ENCODE results near the gene PLK5.

Gene PLK5

DNA sequence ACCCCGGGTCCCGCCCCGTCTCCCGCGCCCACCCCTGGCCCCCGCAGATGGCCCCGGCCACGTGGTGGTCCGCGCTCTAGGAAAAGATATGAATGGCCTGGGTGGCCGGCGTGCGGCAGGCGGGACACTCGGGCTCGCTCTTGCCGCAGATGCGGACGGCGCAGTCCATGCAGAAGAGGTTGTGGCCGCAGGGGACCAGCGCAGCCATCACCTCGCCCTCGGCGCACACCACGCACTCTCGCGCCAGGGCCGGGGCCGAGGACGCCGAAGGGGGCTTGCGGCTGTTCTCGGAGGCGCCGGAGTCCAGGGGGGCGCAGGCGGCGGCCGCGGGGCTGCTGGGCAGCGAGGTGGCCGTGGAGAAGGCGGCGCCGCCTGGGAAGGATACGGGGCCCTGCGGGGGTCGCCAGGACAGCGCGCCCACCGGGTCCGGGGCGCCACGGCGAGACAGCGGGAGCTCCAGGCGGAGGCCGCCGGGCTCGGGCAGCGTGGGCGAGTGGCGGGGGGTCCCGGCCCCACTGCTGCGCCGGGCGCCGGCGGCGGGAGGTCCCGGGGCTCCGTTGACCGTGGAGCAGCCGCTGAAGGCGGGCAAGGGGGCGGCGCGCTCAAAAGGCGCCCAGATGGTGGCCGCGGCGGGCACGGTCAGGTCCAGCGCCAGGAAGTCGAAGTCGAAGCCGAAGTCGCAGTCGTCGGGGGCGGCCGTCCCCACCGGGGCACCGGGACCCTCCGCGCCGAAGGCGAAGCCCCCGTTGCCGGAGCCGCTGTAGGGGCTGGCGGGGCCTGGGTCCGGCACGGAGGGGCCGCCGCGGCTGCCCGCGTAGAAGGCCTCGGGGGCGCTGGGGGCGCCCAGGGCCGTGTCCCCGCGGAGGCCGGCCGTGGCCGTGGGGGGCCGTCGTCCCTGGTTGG lies 31.9 kb downstream of the PLK5 start:
- DNase-seq (ENCODE audit: low read depth in 2 of 2), result no peak

DNA sequence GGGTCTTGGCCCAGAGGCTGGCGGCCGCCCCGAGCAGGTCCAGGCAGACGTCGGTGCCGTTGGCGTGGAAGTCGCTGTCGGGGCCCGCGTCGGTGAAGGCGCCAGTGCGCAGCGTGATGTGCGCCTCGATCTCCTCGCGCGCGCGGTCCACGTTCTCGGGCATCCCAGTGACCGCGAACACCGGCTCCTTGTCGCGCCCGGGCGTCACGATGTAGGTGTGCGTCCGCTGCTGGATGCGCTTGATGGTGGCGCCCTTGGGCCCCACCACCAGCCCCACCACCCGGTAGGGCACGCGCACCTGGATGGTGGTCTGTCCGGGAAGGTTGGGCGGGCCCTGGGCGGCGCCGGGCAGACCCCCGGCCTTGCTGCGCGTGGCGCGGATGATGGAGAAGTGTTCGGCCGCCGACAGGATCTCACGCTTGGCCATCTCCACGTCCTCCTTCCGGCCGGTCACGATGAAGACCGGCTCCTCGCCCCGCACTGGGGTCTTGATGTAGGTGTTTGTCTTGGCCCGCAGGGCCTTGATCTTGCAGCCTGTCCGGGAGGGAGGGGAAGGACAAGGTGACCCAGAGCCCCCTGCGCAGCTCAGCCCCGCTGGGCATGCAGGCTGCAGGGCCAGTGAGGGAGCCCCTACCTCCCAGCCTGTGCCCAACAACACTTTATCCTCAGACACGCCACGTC lies 32.7 kb downstream of the PLK5 start:
- DNase-seq (ENCODE audit: low read depth in 2 of 2), result no peak

DNA sequence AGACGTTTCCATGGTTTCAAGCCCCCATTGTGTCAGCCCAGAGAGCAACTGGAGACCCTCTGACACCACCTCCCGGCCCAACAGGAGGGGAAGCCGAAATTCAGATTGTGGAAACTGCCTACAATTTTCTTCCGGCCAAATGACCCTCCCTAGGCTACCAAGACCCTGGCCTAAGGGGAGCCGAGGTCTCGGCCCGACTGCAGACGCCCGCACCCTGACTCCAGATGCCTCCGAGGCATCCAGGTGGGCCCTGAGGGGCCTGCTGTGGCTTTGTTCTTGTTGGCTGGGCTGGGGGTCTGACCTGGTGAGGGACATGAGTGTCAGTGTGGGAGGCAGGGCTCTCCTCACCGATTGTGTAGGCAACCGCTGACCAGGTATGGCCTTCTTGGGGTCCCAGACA lies 34.7 kb downstream of the PLK5 start:
- DNase-seq (ENCODE audit: low read depth in 2 of 2), result no peak

DNA sequence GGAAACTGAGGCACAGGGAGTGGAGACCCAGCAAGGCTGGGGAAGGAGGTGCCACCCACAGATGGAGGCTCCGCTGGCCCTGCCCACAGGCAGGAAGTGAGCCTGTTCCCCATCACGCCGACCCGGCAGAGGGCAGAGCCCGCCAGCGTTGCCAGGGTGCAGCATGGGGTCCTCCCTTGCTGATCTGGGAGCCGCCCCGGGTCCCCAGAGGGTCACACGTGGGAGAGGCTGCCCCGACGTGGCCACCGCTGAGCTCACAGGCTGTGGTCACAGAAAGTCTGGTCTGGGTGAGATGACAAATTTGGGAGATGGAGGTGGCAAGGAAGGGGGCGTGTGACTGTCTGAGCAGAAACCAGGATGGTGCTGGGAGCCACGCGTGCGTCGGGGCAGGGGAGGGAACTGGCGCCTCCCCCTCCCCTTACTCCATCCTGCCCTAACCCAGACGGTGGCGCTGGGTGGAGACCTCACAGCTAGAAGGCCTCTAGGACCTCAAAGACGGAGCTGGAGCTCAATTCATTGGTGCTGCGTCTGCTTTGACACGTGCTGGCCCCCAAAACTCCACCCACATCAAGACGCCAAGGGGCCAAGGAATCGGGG lies 36.5 kb downstream of the PLK5 start:
- DNase-seq (ENCODE audit: low read depth in 2 of 2), result no peak

DNA sequence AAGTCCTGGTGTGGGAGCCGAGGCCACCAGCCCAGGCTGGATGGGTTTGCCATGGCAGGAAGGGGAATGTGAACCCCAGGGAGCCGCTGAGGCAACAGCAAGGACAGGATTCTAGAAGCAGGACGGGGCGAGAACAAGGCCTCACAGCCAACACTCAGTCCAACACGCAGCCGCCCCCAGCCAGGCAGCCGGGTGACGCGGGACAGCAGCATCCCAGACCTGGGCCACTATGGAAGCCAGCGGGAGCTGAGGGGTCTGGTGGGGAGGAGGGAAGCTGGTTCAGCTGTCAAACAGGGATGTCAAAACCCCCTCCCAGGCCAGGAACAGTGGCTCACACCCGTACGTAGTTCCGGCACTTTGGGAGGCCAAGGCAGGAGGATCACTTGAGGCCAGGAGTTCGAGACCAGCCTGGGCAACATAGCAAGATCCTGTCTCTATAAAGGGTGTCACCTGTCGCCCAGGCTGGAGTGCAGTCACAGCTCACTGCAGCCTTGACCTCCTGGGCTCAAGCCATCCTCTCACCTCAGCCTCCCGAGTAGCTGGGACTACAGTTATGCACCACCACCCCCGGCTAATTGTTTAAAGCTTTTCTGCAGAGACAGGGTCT lies 37.5 kb downstream of the PLK5 start:
- no peak for DNase-seq (ENCODE audit: low read depth in 2 of 2)

DNA sequence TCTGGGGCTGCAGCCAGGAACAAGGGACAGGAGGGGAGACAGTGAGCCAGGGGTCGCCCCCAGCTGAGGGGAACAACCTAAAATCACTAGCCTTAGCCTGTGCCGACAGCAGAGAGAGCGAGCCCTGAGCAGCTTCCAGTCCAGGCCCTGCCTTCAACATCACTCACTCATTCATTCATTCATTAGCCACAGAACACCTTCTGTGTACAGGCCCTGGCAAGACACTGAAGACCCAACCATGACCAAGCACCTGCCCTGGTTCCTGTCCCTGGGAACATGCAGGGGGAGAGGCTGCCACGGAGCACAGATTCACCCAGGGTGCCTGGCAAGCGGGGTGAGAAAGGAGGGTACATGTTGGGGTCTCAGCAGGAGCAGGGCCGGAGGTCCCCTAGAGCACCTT lies 39.4 kb downstream of the PLK5 start:
- no peak for DNase-seq (ENCODE audit: low read depth in 2 of 2)

DNA sequence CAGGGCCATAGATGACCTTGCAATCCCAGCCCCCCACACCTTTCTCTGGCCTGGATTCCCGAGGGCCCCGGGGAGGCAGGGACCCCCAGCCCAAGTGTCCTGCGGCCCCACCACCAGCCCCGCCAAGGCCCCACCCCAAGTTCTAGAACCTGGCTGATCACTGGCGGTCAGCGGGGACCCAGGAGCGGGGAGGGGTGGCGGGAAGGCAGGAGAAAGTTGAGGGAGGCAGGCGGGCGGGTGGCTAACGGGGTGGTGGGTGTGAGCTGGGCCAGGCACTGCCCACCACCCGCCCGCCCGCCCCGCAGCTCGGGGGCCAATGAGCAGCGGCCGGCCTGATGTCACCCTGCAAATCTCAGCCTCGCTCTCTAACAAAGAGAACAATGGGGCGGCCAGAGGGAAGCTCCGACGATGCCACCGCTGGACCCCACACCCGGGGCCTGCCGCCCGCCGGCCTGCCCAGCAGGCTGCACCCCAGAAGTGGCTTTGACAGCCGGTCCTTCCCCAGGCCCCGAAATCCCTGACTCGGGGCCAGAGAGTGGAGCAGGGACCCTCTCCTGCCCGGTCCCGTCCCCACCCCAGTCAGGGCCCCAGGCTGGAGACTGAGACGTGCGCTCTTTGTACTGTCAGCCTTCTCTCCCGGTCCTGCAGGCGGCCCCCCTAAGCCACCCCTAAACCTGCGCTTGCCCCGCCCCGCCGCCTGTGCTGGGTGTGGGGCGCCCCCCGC lies 42.7 kb downstream of the PLK5 start:
- DNase-seq (ENCODE audit: low read depth in 2 of 2), result no peak

DNA sequence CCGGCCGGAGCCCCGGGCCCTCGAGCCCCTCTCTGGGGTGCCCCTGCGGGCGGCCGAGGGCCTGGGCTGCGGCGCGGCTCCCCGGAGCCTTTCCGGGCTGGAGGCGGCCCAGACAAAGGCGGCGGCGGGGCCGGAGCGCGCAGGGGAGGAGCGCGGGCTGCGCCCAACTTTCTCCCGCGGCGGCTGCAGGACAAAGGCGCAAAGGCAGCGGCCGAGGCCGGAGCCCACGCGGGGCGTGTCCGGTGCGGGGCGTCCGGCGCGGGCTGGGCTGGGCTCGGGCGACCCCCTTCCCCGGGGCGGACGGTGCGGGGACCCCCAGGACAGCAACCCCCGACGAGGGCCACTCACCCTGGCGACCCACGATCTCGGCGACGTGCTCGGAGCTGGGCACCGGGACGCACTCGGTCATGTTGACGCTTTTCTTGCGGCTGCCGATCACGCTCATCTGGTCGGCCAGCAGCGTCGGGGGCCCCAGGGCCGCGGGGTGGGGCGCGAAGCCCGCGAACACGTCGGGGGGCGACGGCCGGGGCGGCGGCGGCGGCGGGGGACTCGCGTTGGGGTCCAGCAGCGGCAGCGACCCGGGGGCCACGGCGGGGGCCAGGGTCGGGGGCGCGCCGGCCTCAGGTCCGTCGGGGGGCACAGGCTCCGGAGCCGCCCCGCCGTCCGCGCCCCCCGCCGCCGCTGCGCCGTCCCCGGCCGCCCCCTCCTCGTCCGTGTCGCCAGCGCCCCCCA lies 43.4 kb downstream of the PLK5 start:
- DNase-seq (ENCODE audit: low read depth in 2 of 2), result no peak

DNA sequence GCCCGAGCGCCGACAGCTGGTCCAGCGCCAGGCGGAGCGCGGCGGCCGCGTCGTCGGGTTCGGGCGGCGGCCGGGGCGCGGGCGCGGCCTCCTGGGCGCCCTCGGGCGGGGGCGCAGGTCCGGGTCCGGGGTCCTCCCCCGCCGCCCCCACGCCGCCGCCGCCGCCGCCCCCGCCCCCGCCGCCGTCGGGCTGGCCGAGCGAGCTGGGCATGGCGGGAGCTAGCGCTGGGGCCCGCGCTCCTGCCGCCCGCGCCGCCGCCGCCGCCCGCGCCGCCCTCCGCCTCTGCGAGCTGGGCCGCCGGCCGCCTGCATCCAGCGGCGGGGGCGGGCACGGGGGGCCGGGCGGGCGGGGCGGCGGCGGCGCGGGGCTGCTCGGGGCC lies 44.0 kb downstream of the PLK5 start:
- no peak for DNase-seq (ENCODE audit: low read depth in 2 of 2)

DNA sequence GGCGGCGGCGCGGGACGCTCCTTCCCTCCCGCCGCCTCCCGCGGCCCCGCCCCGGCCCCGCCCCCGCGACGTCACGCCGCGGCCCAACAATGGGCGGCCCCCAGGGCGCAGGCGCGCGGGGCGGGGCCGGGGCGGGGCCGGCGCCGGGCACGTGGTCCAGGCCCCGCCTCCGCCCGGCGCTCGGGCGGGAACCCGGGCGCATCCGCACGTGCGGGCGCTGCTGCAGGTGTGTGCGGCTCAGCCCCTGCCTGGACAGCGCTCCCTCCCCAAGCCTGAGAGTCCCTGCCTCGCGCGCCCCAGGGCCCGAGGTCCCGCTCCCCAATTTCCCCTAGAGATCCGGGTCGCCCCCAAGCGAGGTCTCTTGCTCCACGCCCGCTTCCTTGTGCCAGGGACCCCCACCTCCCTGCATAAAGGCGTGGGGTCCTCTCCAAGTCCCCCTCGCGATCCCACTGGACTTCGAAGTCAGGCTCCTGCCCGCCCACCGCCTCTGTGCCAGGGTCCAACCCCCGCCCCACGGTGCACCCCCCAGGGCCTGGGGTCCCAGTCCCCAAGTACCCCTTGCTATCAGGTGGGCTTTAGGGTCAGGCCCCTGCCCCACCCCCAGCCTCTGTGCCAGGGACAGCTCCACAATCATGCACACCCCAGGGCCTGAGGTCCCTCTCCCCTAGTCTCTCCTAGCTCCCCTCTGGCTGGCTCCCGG lies 44.6 kb downstream of the PLK5 start, which contains the start of gene MEX3D:
MEX3D (minus strand) TSS at position 6 of the 700 bp plus-strand sequence. CDS start 267 bp downstream, outside the sequence.
- DNase-seq (ENCODE audit: low read depth in 2 of 2), result peak; percentile 57 to 70

DNA sequence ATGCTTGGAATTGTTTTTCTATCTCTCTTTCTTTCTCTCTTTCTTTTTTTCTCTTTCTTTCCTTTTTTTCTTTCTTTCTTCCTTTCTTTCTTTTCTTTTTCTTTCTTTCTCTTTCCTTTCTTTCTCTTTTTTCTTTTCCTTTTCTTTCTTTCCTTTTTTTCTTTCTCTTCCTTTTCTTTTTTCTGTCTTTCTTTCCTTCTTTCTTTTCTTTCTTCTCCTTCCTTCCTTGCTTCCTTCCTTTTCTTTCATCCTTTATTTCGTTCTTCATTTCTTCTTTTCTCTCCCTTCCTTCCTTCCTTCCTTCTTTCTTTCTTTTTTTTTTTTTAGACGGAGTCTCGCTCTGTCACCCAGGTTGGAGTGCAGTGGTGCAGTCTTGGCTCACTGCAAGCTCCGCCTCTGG lies 46.1 kb downstream of the PLK5 start:
- no peak for DNase-seq (ENCODE audit: low read depth in 2 of 2)

DNA sequence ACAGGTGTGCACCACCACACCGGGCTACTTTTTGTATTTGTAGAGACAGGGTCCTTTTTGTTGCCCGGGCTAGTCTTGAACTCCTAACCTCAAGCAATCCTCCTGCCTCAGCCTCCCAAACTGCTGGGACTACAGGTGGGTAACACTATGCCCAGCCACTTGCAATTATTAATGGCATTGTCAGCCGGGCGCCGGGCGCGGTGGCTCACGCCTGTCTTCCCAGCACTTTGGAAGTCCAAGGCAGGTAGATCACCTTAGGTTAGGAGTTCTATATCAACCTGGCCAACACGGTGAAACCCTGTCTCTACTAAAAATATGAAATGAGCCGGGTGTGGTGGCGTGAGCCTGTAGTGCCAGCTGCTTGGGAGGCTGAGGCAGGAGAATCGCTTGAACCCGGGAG lies 47.0 kb downstream of the PLK5 start:
- DNase-seq (ENCODE audit: low read depth in 2 of 2), result no peak

DNA sequence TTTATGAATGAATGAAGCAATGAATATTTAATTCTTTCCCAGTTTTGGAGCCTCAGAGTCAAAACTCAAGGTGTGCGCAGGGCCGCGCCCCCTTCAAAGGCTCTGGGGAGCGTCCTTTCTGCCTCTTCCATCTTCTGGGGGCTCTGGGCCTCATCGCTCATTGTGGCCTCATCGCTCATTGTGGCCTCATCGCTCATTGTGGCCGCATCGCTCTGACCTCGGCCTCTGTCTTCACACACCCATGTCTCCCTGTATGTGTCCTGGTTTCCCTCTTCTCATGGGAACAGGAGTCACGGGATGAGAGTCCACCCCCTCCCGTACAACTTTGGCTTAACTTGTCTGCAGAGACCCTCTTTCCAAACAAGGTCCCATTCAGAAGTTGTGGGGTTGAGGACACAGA lies 47.5 kb downstream of the PLK5 start:
- no peak for DNase-seq (ENCODE audit: low read depth in 2 of 2)

DNA sequence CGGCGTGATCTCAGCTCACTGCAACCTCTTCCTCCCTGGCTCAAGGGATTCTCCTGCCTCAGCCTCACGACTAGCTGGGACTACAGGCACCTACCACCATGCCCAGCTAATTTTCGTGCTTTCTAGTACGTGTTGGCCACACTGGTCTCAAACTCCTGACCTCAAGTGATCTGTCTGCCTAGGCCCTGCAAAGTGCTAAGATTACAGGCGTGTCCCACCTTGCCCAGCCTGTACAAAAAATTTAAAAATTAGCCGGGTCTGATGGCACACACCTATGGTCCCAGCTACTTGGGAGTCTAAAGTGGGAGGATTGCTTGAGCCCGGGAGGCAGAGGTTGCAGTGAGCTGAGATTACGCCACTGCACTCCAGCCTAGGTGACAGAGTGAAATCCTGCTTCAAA lies 48.9 kb downstream of the PLK5 start:
- DNase-seq (ENCODE audit: low read depth in 2 of 2), result no peak

DNA sequence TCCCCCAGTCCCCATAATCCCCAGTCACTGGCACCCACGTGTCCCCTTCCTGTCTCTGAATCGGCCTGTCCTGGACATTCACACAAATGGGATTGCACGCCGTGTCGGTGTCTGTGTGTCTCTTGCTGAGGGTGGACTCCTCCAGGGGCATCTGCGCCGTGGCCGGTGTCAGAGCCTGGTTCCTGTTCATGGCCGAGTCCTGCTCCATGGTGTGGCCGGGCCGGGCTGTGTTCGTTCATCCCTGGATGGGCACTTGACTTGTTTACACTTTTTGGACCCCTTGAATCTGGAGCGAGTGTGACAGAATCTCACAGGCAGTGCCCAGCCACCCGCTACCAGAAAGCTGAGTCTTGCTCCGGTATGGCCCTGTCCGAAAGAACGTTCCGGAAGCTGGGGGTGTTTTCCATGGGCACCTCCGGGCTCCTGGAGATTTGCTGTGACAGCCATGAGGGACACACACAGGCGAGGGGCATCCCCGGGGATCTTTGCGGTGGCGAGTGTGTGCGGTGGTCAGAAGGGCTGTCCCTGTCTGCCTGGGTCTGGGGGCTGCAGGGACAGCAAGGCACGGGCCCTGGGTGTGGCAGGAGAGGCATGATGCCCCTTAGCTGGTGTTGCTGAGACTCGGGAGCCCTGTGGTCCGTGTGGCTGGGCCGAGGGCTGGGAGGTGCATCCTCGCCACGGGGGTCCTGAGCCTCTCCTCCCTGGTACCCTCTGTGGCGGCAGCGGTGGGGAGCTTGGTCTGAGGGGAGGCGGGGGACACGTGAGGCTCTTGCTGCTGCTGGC lies 50.7 kb downstream of the PLK5 start:
- no peak for DNase-seq (ENCODE audit: low read depth in 2 of 2)

DNA sequence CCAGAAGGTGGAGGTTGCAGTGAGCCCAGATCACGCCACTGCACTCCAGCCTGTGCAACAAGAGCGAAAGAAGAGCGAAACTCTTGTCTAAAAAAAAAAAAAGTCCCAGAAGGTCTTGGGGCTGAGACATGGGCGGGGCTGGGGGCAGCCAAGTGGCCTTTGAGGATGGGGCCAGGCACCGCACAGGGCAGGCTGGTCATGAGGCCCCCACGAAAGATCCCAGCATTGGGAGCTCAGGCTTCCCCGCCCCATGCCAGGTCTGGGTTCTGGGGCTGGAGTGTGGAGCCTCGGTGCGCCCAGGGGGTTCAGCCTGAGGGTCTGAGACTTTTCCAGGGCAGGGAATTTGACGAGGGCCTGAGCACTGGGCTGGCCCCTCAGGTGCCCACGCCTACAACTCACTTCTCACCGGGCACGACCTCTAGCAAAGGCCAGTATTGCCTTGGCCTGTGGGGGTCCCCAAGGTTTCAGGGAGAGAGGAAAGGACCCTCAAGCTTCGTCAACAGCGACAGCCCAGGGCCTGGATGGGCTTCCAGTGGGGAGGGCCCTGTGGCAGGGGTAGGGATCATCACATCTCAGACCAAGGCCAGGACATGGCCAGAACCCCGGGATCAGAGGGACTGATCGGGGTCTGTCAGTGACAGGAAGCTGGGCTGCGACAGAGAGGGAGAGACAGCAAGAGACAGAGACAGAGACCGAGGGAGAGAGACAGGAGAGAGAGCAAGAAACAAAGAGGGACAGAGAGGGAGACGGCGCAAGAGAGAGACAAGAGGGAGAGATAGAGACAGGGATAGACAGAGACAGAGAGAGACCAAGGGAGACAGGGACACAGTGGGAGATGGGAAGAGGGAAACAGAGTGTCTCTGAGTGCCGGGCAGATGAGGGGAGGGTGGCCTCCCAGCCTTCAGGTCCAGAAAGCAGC lies 51.7 kb downstream of the PLK5 start:
- no peak for DNase-seq (ENCODE audit: low read depth in 2 of 2)

DNA sequence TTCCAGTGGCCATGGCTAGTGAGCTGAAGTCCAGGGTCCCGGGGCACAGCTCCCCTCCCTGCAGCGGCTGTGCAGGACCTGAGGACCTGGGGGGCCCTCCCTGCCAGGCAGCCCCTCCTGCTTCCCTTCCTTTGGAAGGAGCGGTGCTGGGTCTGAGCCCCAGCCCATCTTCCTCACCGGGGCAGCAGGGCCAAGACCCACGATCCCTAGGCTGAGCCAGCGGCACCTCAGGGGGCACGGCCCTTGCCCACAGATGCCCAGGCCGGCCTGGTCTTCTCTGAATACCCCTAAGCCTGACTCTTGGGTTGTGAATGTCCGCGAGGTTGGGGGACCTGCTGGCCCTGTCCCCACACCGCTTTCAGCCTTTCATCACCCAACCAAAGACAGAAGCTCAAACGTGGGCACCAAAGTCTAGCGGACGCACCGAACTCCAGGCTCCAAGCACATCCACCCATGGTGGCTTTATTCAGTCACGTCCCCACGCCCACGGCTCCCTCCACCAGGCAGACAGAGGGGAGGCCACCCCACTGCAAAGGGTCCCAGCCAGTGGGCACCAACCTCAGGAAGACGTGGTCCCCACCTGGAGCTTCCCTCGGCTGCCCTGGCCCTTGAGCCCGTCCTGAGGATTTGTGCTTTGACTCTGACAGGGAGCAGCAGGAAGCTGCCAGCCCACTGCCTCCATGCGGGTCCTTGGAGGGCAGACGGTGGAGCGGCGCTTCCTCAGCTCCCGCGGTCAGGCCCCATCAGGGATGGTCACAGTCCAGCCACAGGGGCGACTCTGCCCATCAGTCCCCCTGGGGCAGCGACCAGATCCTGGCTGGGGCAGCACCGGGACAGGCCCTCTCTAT lies 52.6 kb downstream of the PLK5 start:
- DNase-seq (ENCODE audit: low read depth in 2 of 2), result no peak

All from stimulated activated CD4-positive, alpha-beta T cell treated with anti-CD3 and anti-CD28 coated beads, Interleukin-12 subunit alpha, Interleukin-12 subunit beta, amount 100 ng/mL, for 24 hours (primary cell).